Measurements from ENCODE around the gene GTF3C6. TPM values are rescaled to one million over a fixed set of nuclear protein-coding genes. Genes with fewer than 3 reads are reported as not detected.

The GTF3C6 gene
- total and polyA plus RNA-seq, 2 of the 8 experiments (the other 6 are each of a cell fraction or from before 2014, with no cell fraction given) = 13.1 to 87.4 TPM

- ChIA-PET CTCF (ENCODE audit: partially characterized antibody) (interaction anchor here (0.6 to 1.4 kb wide), 2 partner anchors 64 to 448 kb away, joined by 3 to 4 read pairs; no protein-coding TSS in a partner anchor), POLR2A (ENCODE audit: partially characterized antibody) (interaction anchor here (1.5 kb wide), 1 partner anchor 9 kb away, joined by 4 read pairs; no protein-coding TSS in a partner anchor)
- H2BK12ac ChIP-seq (ENCODE audit: low read depth, low read length) = no peak overlapping the region
Measured at GRCh38 chr6:110976575-110976974, 18.1 kb downstream of the GTF3C6 start.

More at GRCh38 chr6:110976575-110976974, 18.1 kb downstream of the GTF3C6 start:
- Histone ChIP-seq H3K23ac (ENCODE audit: insufficient read length) (no peak overlapping the region), H3K56ac (replicated peaks; ENCODE audit: insufficient read length, low read depth, low read length) (no peak overlapping the region), H4K8ac (ENCODE audit: extremely low read depth, insufficient read depth, low read length) (no peak overlapping the region), H3K27ac (ENCODE audit: low read depth, low read length) (no peak overlapping the region), H3K4me1 (replicated peaks in 1 of 4; ENCODE audit: control insufficient read depth in 3 of 4, insufficient read depth in 4 of 4, low read length in 3 of 4) (no peaks in the 10 kb centered on the region), H3K23me2 (ENCODE audit: low read depth, low read length) (peaks cover 3% of the 10 kb centered on the region; the same call in 1 of the 2 replicates), H4K20me1 (replicated peaks in 1 of 2; ENCODE audit: control insufficient read depth in 1 of 2, insufficient read depth in 2 of 2, low read length in 2 of 2) (no peaks in the 10 kb centered on the region), H3K9me3 (ENCODE audit: insufficient read depth in 2 of 2, low read depth in 1 of 2, low read length in 1 of 2) (no peaks in the 10 kb centered on the region; a peak in 1 of 4 replicates), H3K36me3 (ENCODE audit: control insufficient read depth in 2 of 4, insufficient read depth in 4 of 4, low read length in 3 of 4) (no peaks in the 10 kb centered on the region), H2BK15ac (ENCODE audit: low read length) (no peak overlapping the region), H3K18ac (ENCODE audit: extremely low read depth, low read length) (no peak overlapping the region), H3K9ac (replicated peaks in 1 of 4; ENCODE audit: extremely low read depth in 1 of 4, low read depth in 3 of 4, low read length in 3 of 4) (no peak overlapping the region), H3K14ac (ENCODE audit: insufficient read length) (no peak overlapping the region), H3K27me3 (replicated peaks in 1 of 4; ENCODE audit: control insufficient read depth in 3 of 4, extremely low read depth in 1 of 4, insufficient read depth in 3 of 4, low read length in 3 of 4) (no peaks in the 10 kb centered on the region), H4K5ac (ENCODE audit: insufficient read length, low read depth, low read length) (no peak overlapping the region), H2BK20ac (ENCODE audit: low read length) (no peak overlapping the region), H2AFZ (ENCODE audit: low read length) (no peak overlapping the region), H2AK5ac (ENCODE audit: low read depth, low read length) (no peak overlapping the region), H3K4me3 (ENCODE audit: extremely low read depth in 1 of 4, insufficient read depth in 2 of 4, low read depth in 3 of 4, low read length in 4 of 4) (no peak overlapping the region), H2BK120ac (replicated peaks; ENCODE audit: low read depth, low read length) (no peak overlapping the region), H3K79me1 (ENCODE audit: low read depth, low read length) (no peaks in the 10 kb centered on the region), H3K79me2 (ENCODE audit: control insufficient read depth in 1 of 2, insufficient read depth in 2 of 2, low read length in 2 of 2) (peaks cover 0 to 6% of the 10 kb centered on the region in 2 experiments; a peak in 2 of 4 replicates), H2BK5ac (ENCODE audit: low read depth, low read length) (no peak overlapping the region), H3K4me2 (ENCODE audit: insufficient read depth in 1 of 2, low read depth in 2 of 2, low read length in 2 of 2) (no peak overlapping the region), H4K91ac (replicated peaks; ENCODE audit: insufficient read length, low read length) (no peak overlapping the region), H3K4ac (replicated peaks; ENCODE audit: insufficient read length, low read depth, low read length) (no peak overlapping the region)
- TF ChIP-seq EGR1 (IDR thresholded peaks at IDR 0.05; ENCODE audit: borderline replicate concordance, low read depth, low read length) (no peak), TEAD4 (IDR thresholded peaks at IDR 0.05; ENCODE audit: low read depth, low read length) (no peak), TCF12 (IDR thresholded peaks at IDR 0.05; ENCODE audit: low read depth, low read length) (no peak), SUZ12 (IDR thresholded peaks at IDR 0.05; ENCODE audit: low read length) (no peak)
- TF ChIP-seq, protein P1, sequence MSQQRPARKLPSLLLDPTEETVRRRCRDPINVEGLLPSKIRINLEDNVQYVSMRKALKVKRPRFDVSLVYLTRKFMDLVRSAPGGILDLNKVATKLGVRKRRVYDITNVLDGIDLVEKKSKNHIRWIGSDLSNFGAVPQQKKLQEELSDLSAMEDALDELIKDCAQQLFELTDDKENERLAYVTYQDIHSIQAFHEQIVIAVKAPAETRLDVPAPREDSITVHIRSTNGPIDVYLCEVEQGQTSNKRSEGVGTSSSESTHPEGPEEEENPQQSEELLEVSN (IDR thresholded peaks at IDR 0.05) = no peak
- DNase-seq (ENCODE audit: low read depth in 1 of 2, low spot score in 2 of 2) = no peak
- 100% methylated on average over 1 of the region's 1 CpG; no CpG with 5 or more reads in 1 of the 2 experiments for WGBS, 2 experiments (ENCODE audit: extremely low coverage in 1 of 2, insufficient coverage in 1 of 2, insufficient read length in 1 of 2, insufficient replicate concordance in 2 of 2, low coverage in 1 of 2, low lambda C conversion rate in 2 of 2, missing lambda C conversion rate in 1 of 2)
- no peak for FAIRE-seq

Measured in H1 (cell line).